Left renal cortex interstitium (tissue), 4 donors: ENCODE measurements around the gene AFG1L. TPM values are rescaled to one million over a fixed set of nuclear protein-coding genes. Genes with fewer than 3 reads are reported as not detected.
"Not testable (repeated sequence)": the region's sequence is repeated elsewhere in the genome, so short reads cannot be mapped to it uniquely, and the experiment has no call there.

Source experiments
- DNase-seq, 4 donors: peaks; one replicate each; pipeline ENCODE4 v3.0.0-alpha.2; 2013; ENCODE audit warnings: low read depth in 4 of 4, low spot score in 2 of 4, missing footprints in 1 of 4
- polyA plus RNA-seq, 4 donors: library from polyadenylated mRNA; unstranded; fragments of 120-200 nt; gene quantifications; one replicate each; pipeline ENCODE4 v1.2.1, GENCODE V29; 2013; ENCODE audit not compliant: insufficient read length in 4 of 4

The AFG1L gene
- polyA plus RNA-seq, 4 donors: 7.1 to 8.4 (median 7.8) TPM

- no peak for DNase-seq
These were observed 251.5 kb downstream of the AFG1L start for GRCh38 chr6:108546079-108547049.

- DNase-seq: no peak
These were observed 254.4 kb downstream of the AFG1L start for GRCh38 chr6:108549241-108549640.

DNA sequence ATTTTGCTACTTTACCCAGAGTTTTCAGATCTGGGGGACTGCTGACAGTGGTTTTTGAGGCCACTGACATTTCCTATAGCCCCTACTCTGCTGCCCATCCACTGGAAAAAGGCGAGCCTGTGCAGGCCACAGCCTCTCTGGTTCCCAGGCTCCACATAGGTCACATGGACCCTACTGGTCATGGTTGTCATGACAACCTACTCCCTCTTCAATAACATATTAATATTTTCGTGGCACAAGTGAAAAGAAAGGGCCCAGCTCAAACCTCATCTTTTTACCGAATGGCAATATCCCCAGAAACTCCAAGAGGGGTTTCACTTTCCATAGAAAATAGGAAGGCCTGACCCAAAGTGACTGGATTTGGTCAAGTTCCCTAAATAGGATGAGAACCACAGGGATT is 254.9 kb downstream of the AFG1L start:
- DNase-seq: no peak

DNA sequence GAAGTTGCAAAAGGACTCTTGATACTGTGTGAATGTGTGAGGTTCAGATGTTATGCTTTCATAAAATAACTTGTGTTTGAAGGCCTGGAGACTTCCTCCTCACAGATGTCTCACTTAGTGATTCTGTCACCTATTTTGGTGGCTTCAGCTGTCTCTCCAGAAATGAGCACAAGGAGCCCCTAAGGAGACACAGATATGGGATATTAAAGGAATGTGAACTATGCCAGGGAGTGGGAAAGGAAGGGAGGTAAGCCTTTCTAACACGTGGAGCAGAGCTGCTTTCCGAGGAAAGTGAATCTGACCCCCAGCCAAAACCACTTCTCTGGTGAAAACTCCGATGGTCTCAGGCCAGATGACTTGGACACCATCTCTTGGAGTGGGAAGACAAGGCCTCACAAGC is 255.4 kb downstream of the AFG1L start:
- no peak for DNase-seq

GRCh38 chr6:108555399-108556052 is 260.7 kb downstream of the AFG1L start:
- DNase-seq: no peak

DNA sequence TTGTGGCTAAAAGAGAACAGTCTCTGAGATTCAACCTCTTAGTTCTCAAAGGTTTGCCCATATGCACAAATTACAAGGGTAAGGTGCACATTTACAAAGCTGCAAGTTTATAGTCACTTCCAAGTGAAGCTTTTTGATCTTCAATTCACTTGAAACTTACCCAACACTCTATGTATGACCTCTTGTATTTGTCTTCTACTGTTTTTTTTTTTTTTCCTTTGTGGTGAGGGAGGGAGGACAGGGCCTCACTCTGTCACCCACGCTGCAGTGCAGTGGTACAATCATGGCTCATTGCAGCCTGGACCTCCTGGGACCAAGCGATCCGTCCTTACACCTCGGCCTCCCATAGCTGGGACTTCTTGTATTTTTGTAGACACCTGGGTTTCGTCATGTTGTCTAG is 261.4 kb downstream of the AFG1L start:
- no peak for DNase-seq

DNA sequence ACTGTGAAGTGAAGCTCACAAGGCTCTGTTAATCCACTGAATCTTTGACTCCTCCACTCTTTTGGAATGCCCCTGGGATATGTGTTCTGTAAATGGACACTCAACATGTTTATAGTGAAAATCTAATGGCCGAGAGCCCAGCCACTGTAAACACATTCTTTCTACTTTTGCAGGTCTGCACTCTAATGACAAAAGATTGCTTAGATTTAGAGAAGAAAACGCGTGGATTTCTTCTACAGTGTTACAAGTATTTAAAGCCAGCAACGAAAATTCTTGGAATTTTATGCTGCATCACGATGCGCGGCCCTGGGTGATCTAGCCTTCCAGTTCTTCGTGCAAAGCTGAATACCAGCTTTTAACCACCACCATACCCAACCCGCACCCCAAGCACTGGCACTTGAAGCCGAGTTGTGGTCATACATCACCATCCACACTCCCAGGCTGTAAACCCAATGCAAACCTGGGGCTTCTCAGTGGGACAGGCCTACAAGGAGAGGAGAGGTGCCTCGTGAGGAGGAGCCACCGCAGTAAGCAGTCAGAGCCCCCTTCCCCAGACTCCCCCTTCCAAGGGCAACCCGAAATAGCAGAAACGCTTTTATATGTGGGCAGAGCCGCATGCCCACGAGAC is 262.1 kb downstream of the AFG1L start:
- DNase-seq: no peak

- peak in 1 of 4 donors; percentile 65 for DNase-seq
These were observed 262.9 kb downstream of the AFG1L start for GRCh38 chr6:108557494-108558371.

GRCh38 chr6:108558372-108559096 is 263.7 kb downstream of the AFG1L start:
- peak; percentile 95 to 98 (median 96) for DNase-seq

- DNase-seq: peak in 3 of 4 donors; percentile 70 to 79 (median 77)
These were observed 264.4 kb downstream of the AFG1L start for GRCh38 chr6:108559097-108559883.

- DNase-seq: peak in 3 of 4 donors; percentile 80 to 85 (median 81)
These were observed 265.1 kb downstream of the AFG1L start for GRCh38 chr6:108559884-108560462.

DNA sequence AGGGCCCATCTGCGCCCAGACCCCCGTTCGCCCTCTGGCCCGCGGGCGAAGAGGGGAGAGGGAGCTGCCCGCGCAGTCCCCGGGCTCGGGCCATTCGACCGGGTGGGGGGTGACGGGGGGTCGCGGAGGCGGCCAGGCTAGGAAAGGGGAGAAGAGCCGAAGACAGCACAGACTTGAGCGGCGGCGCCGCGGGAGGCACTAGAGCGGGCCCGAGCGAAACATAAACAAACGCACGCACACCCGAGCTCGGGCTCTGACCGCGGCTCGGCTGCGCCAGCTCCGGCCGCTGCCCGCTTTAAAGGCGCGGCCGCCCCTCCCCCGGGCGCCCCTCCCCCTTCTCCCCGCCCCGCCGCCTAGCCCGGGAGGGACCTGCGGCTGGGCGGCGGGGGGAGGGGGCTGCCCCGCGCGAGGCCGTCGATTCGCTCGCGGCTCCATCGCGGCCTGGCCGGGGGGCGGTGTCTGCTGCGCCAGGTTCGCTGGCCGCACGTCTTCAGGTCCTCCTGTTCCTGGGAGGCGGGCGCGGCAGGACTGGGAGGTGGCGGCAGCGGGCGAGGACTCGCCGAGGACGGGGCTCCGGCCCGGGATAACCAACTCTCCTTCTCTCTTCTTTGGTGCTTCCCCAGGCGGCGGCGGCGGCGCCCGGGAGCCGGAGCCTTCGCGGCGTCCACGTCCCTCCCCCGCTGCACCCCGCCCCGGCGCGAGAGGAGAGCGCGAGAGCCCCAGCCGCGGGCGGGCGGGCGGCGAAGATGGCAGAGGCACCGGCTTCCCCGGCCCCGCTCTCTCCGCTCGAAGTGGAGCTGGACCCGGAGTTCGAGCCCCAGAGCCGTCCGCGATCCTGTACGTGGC is 265.8 kb downstream of the AFG1L start, which contains the start of gene FOXO3:
FOXO3 (plus strand) TSS at position 455 of the 846 bp plus-strand sequence; CDS start at position 747, 292 bp downstream.
- DNase-seq: peak in 3 of 4 donors; percentile 74 to 77 (median 77)

DNA sequence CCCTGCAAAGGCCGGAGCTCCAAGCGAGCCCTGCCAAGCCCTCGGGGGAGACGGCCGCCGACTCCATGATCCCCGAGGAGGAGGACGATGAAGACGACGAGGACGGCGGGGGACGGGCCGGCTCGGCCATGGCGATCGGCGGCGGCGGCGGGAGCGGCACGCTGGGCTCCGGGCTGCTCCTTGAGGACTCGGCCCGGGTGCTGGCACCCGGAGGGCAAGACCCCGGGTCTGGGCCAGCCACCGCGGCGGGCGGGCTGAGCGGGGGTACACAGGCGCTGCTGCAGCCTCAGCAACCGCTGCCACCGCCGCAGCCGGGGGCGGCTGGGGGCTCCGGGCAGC is 266.4 kb downstream of the AFG1L start:
- not testable (repeated sequence) for DNase-seq

DNA sequence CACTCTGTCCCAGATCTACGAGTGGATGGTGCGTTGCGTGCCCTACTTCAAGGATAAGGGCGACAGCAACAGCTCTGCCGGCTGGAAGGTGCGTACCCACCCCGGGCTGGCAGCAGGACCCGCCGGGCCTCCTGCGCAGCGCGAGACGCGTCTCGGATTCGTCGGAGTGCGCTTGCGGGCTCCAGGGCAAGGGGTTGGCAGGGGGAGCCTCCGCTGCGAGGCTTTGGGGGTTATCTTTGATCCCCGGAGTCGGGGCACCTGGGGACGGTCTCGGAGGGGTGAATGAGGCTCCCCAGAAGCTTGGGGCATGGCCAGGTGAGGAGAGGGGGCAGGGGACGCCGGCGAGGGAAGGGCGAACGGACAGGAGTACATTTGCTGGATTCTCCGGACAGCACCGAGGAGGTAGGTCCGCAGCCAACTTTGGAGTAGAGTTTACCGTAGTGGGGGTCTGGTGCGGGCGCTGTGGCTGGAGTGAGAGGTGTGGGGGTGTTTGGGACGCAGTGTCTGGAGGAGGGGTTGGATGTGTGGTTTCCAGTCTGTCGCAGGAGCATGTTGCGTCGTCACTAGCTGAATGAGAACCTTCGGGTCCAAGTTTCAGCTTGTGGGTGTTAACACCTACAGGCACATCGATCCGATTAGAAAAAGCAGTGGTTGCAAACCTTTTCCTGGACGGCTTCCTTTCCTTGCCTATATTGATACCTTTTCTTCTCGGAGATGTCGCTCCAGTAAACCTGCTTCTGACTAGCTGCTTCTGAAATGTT is 267.1 kb downstream of the AFG1L start:
- DNase-seq: no peak

- no peak for DNase-seq
These were observed 267.7 kb downstream of the AFG1L start for GRCh38 chr6:108562503-108562993.

DNA sequence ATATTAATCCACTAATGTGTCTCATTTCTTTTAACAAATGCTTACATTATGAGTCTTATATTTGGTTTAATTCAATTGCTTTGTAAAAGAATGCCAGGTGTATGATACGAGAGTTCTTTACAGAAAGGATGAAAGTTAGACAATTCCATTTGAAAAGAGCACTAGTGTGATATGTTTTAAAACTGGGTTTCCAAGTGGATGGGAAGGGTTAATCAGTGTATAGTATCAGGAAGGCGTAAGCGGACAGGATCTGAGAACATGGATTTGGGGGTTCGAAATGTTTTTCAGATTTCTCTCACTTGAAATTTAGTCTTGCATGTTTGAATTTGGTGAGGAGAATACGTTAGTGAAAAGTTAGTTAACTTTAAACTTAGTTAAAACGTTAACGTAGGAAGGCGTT is 268.4 kb downstream of the AFG1L start:
- no peak for DNase-seq

DNA sequence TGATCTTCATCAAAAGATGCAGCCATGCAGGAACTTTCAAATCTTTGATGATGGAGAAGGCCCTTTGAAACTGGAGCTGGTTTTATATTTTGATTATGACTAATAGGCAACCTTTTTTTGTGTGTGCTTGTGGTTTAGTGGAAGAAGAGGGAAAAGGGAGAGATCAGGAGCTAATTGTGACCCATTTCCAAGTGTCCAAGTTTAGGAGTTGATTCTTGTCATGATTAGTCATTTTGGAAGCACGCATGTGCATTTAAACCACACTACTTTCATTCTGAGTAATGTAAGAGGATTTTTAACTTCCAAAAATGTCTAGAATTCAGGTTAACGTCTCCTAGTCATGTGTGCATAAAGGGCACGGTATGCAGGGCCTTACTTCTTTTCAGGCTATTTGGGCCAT is 269.3 kb downstream of the AFG1L start:
- no peak for DNase-seq
